Liver (tissue), 9 donors: ENCODE data around the gene PPIA. TPM values are rescaled to one million over a fixed set of nuclear protein-coding genes. Genes with fewer than 3 reads are reported as not detected.

Source experiments
- DNase-seq: peaks from one replicate; pipeline ENCODE4 v3.0.0-alpha.2; 2017; ENCODE audit warnings: low spot score
- H3K27ac ChIP-seq, 2 donors: one replicate each; pipeline ENCODE4 v1.7.0; 2013; ENCODE audit warnings: inconsistent platforms in 2 of 2, low read length in 2 of 2, control low read depth in 1 of 2, low read depth in 1 of 2, mild to moderate bottlenecking in 1 of 2
- H3K27me3 ChIP-seq, 4 donors: one replicate each; pipeline versions ENCODE4 v1.6.1 to v1.7.0; 2013; ENCODE audit warnings: low read length in 3 of 4, inconsistent platforms in 1 of 4, mild to moderate bottlenecking in 1 of 4, moderate library complexity in 1 of 4; ENCODE audit not compliant: control insufficient read depth in 4 of 4, insufficient read depth in 4 of 4
- H3K36me3 ChIP-seq, 4 donors: one replicate each; pipeline versions ENCODE4 v1.6.1 to v1.7.0; 2013; ENCODE audit warnings: low read length in 3 of 4, mild to moderate bottlenecking in 3 of 4, low read depth in 1 of 4, moderate library complexity in 1 of 4; ENCODE audit not compliant: control insufficient read depth in 4 of 4, insufficient read depth in 3 of 4
- H3K4me1 ChIP-seq, 4 donors: one replicate each; pipeline versions ENCODE4 v1.6.1 to v1.7.0; 2013; ENCODE audit warnings: low read length in 3 of 4, mild to moderate bottlenecking in 3 of 4, moderate library complexity in 1 of 4; ENCODE audit not compliant: control insufficient read depth in 4 of 4, insufficient read depth in 4 of 4
- H3K4me3 ChIP-seq, 3 donors: one replicate each; pipeline versions ENCODE4 v1.6.1 to v1.7.0; 2013; ENCODE audit warnings: low read length in 3 of 3, control low read depth in 1 of 3, low read depth in 1 of 3, mild to moderate bottlenecking in 1 of 3
- H3K9ac ChIP-seq, 2 donors: one replicate each; pipeline ENCODE4 v1.7.0; 2013; ENCODE audit warnings: low read length in 2 of 2, mild to moderate bottlenecking in 2 of 2, moderate library complexity in 2 of 2, control low read depth in 1 of 2, low read depth in 1 of 2
- H3K9me3 ChIP-seq, 4 donors: one replicate each; pipeline versions ENCODE4 v1.6.1 to v1.7.0; 2013; ENCODE audit warnings: low read length in 3 of 4; ENCODE audit not compliant: control insufficient read depth in 4 of 4
- ATF3 ChIP-seq: IDR thresholded peaks from 2 replicates; pipeline ENCODE4 v1.6.1; 2016; ENCODE audit warnings: antibody characterized with exemption
- CTCF ChIP-seq: fragments of 150-350 bp; IDR thresholded peaks from 2 replicates; pipeline ENCODE4 v1.5.1; 2017; ENCODE audit warnings: improper control_type of control experiment, low read depth, low read length; ENCODE audit not compliant: missing input control
- EGR1 ChIP-seq, 2 donors: IDR thresholded peaks; 2 replicates each; pipeline ENCODE4 v1.6.1; 2016 to 2018; ENCODE audit warnings: antibody characterized with exemption in 2 of 2, low read depth in 2 of 2
- FOXA1 ChIP-seq: IDR thresholded peaks from 2 replicates; pipeline ENCODE4 v1.6.1; 2016; ENCODE audit warnings: antibody characterized with exemption
- FOXA2 ChIP-seq: IDR thresholded peaks from 2 replicates; pipeline ENCODE4 v1.6.1; 2016; ENCODE audit warnings: antibody characterized with exemption
- GABPA ChIP-seq, 2 donors: IDR thresholded peaks in 1 of 2; conservative IDR thresholded peaks in 1 of 2; 2 replicates each; pipeline ENCODE4 v1.6.1; 2016; ENCODE audit warnings: antibody characterized with exemption in 2 of 2, mild to moderate bottlenecking in 1 of 2, moderate library complexity in 1 of 2
- HNF4A ChIP-seq, 2 donors: conservative IDR thresholded peaks; 2 replicates each; pipeline ENCODE4 v1.6.1; 2016; ENCODE audit warnings: antibody characterized with exemption in 2 of 2, mild to moderate bottlenecking in 2 of 2
- HNF4G ChIP-seq: IDR thresholded peaks from 2 replicates; pipeline ENCODE4 v1.6.1; 2016; ENCODE audit warnings: antibody characterized with exemption
- JUND ChIP-seq, 2 donors: IDR thresholded peaks; 2 replicates each; pipeline ENCODE4 v1.6.1; 2016; ENCODE audit warnings: antibody characterized with exemption in 2 of 2
- MAX ChIP-seq: IDR thresholded peaks from 2 replicates; pipeline ENCODE4 v1.6.1; 2016; ENCODE audit warnings: antibody characterized with exemption
- NR2F2 ChIP-seq: IDR thresholded peaks from 2 replicates; pipeline ENCODE4 v1.6.1; 2016; ENCODE audit warnings: antibody characterized with exemption
- RAD21 ChIP-seq, 2 donors: IDR thresholded peaks; 2 replicates each; pipeline ENCODE4 v1.6.1; 2016; ENCODE audit warnings: antibody characterized with exemption in 2 of 2, mild to moderate bottlenecking in 2 of 2
- REST ChIP-seq: IDR thresholded peaks from 2 replicates; pipeline ENCODE4 v1.6.1; 2016; ENCODE audit warnings: antibody characterized with exemption, mild to moderate bottlenecking
- RXRA ChIP-seq, 2 donors: IDR thresholded peaks; 2 replicates each; pipeline ENCODE4 v1.6.1; 2017 to 2018; ENCODE audit warnings: antibody characterized with exemption in 2 of 2, mild to moderate bottlenecking in 1 of 2
- SP1 ChIP-seq: IDR thresholded peaks from 2 replicates; pipeline ENCODE4 v1.6.1; 2018; ENCODE audit warnings: antibody characterized with exemption, mild to moderate bottlenecking
- TAF1 ChIP-seq: conservative IDR thresholded peaks from 2 replicates; pipeline ENCODE4 v1.6.1; 2016; ENCODE audit warnings: antibody characterized with exemption, mild to moderate bottlenecking
- YY1 ChIP-seq: IDR thresholded peaks from 2 replicates; pipeline ENCODE4 v1.6.1; 2016; ENCODE audit warnings: antibody characterized with exemption, mild to moderate bottlenecking
- WGBS: extraction: QIAGEN DNeasy Blood & Tissue Kit; methylation state at CpG from one replicate; pipeline ENCODE4 v1.1.7; 2013; 5-methylcytosine and 5-hydroxymethylcytosine counted together
- polyA plus RNA-seq, 2 donors: library from polyadenylated mRNA; stranded (reverse) in 1 of 2; unstranded in 1 of 2; fragments of 200-250 nt in 1 of 2; fragments of >200 nt in 1 of 2; fragmentation: Nextera tagmentation in 1 of 2; extraction: Ambion mirVana in 1 of 2; gene quantifications; one replicate each; pipeline versions ENCODE4 v1.2.1 to v1.2.3, GENCODE V29; 2013 to 2015
- total RNA-seq, 2 donors: library from RNA; depleted of rRNA; stranded (reverse); fragments of >200 nt; gene quantifications; one replicate each; pipeline ENCODE4 v1.2.3, GENCODE V29; 2014
- TF ChIP-seq, protein P1 (sequence below): IDR thresholded peaks from 2 replicates; pipeline ENCODE4 v1.6.1; 2016; ENCODE audit warnings: antibody characterized with exemption
- donor health status: healthy.
- donor health status: healthy.
- donor health status: healthy.
- donor health status: healthy.
- donor health status: healthy.

Gene PPIA
- total and polyA plus RNA-seq, 4 donors: 834 to 1,873 (median 1,399) TPM

- peak in 1 of 2 donors; percentile 24 for TF ChIP-seq RXRA (IDR thresholded peaks at IDR 0.05)
- no peak for TF ChIP-seq JUND (IDR thresholded peaks at IDR 0.05)
- H3K27ac ChIP-seq: no peak overlapping the region
- peak; percentile 58 for DNase-seq
- no peaks in the 10 kb centered on the region for H3K9me3 ChIP-seq
- H3K4me1 ChIP-seq: peaks cover 9 to 57% (median 48%) of the 10 kb centered on the region in 4 donors
- H3K27me3 ChIP-seq: no peaks in the 10 kb centered on the region
- no peak overlapping the region for H3K4me3 ChIP-seq
- H3K9ac ChIP-seq: no peak overlapping the region
- 53% methylated on average over 12 of the region's 12 CpGs for WGBS
- H3K36me3 ChIP-seq: peaks cover 8 to 36% (median 11%) of the 10 kb centered on the region in 4 donors
These were observed 28.4 kb upstream of the PPIA start for GRCh38 chr7:44767912-44768627.

- Histone ChIP-seq H3K4me3 (no peak overlapping the region), H3K9ac (no peak overlapping the region), H3K27ac (no peak overlapping the region), H3K36me3 (peaks cover 4 to 29% (median 9%) of the 10 kb centered on the region in 4 donors), H3K9me3 (no peaks in the 10 kb centered on the region), H3K27me3 (no peaks in the 10 kb centered on the region), H3K4me1 (peaks cover 9 to 55% (median 48%) of the 10 kb centered on the region in 4 donors)
- peak; percentile 33 for DNase-seq
- 71% methylated on average over 11 of the region's 11 CpGs for WGBS
- no peak for TF ChIP-seq GABPA (IDR thresholded peaks at IDR 0.05 in 1 of 2, conservative IDR thresholded peaks at IDR 0.05 in 1 of 2)
- TF ChIP-seq EGR1 (IDR thresholded peaks at IDR 0.05; ENCODE audit: low read depth in 2 of 2): no peak
- no peak for TF ChIP-seq FOXA2
- no peak for TF ChIP-seq NR2F2
- no peak for TF ChIP-seq HNF4G
These were observed 27.7 kb upstream of the PPIA start for GRCh38 chr7:44768628-44769371.

- H3K4me1 ChIP-seq: peaks cover 9 to 49% (median 44%) of the 10 kb centered on the region in 4 donors
- 84% methylated on average over 8 of the region's 8 CpGs for WGBS
- H3K4me3 ChIP-seq: no peak overlapping the region
- peak; percentile 30 for DNase-seq
- peaks cover 4 to 24% (median 7%) of the 10 kb centered on the region in 4 donors for H3K36me3 ChIP-seq
- no peaks in the 10 kb centered on the region for H3K27me3 ChIP-seq
- no peak for TF ChIP-seq HNF4A (conservative IDR thresholded peaks at IDR 0.05)
- no peak for TF ChIP-seq FOXA2
- no peak for TF ChIP-seq FOXA1
- TF ChIP-seq RXRA (IDR thresholded peaks at IDR 0.05): no peak
- TF ChIP-seq JUND (IDR thresholded peaks at IDR 0.05): no peak
- no peak for TF ChIP-seq EGR1 (IDR thresholded peaks at IDR 0.05; ENCODE audit: low read depth in 2 of 2)
- no peak for TF ChIP-seq ATF3
- TF ChIP-seq MAX: no peak
- TF ChIP-seq SP1: no peak
- TF ChIP-seq TAF1: no peak
- TF ChIP-seq REST: no peak
- TF ChIP-seq GABPA (IDR thresholded peaks at IDR 0.05 in 1 of 2, conservative IDR thresholded peaks at IDR 0.05 in 1 of 2): no peak
- no peak for TF ChIP-seq NR2F2
- TF ChIP-seq RAD21 (IDR thresholded peaks at IDR 0.05): no peak
- TF ChIP-seq YY1: no peak
- TF ChIP-seq, protein P1, sequence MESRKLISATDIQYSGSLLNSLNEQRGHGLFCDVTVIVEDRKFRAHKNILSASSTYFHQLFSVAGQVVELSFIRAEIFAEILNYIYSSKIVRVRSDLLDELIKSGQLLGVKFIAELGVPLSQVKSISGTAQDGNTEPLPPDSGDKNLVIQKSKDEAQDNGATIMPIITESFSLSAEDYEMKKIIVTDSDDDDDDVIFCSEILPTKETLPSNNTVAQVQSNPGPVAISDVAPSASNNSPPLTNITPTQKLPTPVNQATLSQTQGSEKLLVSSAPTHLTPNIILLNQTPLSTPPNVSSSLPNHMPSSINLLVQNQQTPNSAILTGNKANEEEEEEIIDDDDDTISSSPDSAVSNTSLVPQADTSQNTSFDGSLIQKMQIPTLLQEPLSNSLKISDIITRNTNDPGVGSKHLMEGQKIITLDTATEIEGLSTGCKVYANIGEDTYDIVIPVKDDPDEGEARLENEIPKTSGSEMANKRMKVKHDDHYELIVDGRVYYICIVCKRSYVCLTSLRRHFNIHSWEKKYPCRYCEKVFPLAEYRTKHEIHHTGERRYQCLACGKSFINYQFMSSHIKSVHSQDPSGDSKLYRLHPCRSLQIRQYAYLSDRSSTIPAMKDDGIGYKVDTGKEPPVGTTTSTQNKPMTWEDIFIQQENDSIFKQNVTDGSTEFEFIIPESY: no peak
- no peak for TF ChIP-seq HNF4G
- TF ChIP-seq CTCF: no peak
- H3K9ac ChIP-seq: no peak overlapping the region
- H3K27ac ChIP-seq: peak overlapping the region; percentile 1 to 65
- H3K9me3 ChIP-seq: no peaks in the 10 kb centered on the region
These were observed 27.1 kb upstream of the PPIA start for GRCh38 chr7:44769376-44769775.
